HG03280 (cell line): Measurements from ENCODE around the gene ITGAE.

Experiments
- ATAC-seq: cut with Tn5 transposase; IDR thresholded peaks from one replicate; pipeline ENCODE4 v1.9.1; 2021; ENCODE audit warnings: mild to moderate bottlenecking, moderate library complexity; ENCODE audit not compliant: unreplicated experiment

Gene ITGAE

GRCh38 chr17:3762922-3763776, 37.8 kb downstream of the ITGAE start:
- ATAC-seq, result peak; percentile 52

- ATAC-seq, result no peak
Observed at GRCh38 chr17:3761918-3762380, 39.0 kb downstream of the ITGAE start.

- ATAC-seq, result no peak
Observed at GRCh38 chr17:3761036-3761917, 39.7 kb downstream of the ITGAE start.

GRCh38 chr17:3759597-3760216, 41.3 kb downstream of the ITGAE start:
- ATAC-seq, result no peak

- ATAC-seq, result no peak
Observed at GRCh38 chr17:3755335-3756030, 45.5 kb downstream of the ITGAE start.

GRCh38 chr17:3754458-3755334, 46.3 kb downstream of the ITGAE start:
- no peak for ATAC-seq

GRCh38 chr17:3754066-3754457, 46.9 kb downstream of the ITGAE start:
- no peak for ATAC-seq

GRCh38 chr17:3753624-3754023, 47.4 kb downstream of the ITGAE start:
- no peak for ATAC-seq

- ATAC-seq, result no peak
Observed at GRCh38 chr17:3751836-3752235, 49.2 kb downstream of the ITGAE start.

- ATAC-seq, result no peak
Observed at GRCh38 chr17:3750926-3751325, 50.1 kb downstream of the ITGAE start.

GRCh38 chr17:3750296-3750695, 50.7 kb downstream of the ITGAE start:
- ATAC-seq, result no peak

- no peak for ATAC-seq
Observed at GRCh38 chr17:3748576-3748975, 52.4 kb downstream of the ITGAE start.

GRCh38 chr17:3747805-3748204, 53.2 kb downstream of the ITGAE start:
- ATAC-seq, result no peak

GRCh38 chr17:3745071-3745470, 55.9 kb downstream of the ITGAE start:
- no peak for ATAC-seq

- ATAC-seq, result no peak
Observed at GRCh38 chr17:3744014-3744413, 57.0 kb downstream of the ITGAE start.

- no peak for ATAC-seq
Observed at GRCh38 chr17:3740611-3741073, 60.3 kb downstream of the ITGAE start.

GRCh38 chr17:3739422-3740124, 61.4 kb downstream of the ITGAE start:
- ATAC-seq, result no peak

- no peak for ATAC-seq
Observed at GRCh38 chr17:3738562-3739295, 62.3 kb downstream of the ITGAE start.
